Activated T-cell treated with anti-CD3 and anti-CD28 coated beads for 1 hour (primary cell): Measurements from ENCODE around the gene IL4I1.
A peak's percentile ranks its signal among the peaks of the same experiment; 100 is the strongest.

ENCODE experiments used
- DNase-seq: peaks from one replicate; pipeline ENCODE4 v3.0.0-alpha.2; 2020; ENCODE audit warnings: low read depth

Gene IL4I1

DNA sequence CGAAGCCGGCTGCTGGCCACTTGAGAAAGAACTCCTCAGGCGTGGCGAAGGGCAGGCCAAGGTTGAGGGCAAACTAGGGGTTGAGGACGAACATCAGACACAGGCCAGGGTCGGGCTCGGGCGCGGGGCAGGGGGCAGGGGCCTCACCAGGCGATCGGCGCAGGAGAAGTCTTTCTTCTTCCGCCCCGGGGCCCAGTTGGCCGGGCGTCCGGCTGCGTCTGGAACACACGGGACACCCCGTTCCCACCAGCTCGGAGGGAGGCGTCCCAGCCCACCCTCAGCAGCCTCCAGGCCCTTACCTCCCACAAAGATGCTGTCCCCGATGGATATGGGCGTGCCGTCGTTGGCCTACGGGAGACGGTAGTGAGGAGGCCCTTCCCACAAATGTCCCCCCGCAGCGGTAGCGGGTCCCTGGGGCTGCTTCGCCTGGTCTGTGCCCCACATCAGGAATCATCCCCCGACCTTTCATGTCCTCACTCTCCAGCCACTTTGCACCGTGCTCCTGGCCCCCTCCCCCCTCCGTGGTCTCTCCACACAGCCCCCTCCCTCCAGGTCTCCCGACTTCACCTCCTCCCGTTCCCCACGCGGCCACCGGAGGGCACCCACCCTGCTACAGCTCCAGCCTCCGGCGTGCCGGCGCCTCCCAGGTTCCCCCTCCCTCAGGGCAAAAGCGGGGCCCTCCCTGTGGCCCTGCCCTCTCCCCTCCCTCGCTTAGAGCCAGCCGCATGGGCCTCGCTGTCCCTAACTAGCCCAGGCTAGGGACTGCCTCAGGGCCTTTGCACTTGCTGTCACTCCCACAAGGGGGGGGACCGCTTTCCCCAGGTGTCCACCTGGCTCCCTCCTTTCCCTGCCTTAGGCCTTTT lies 34.1 kb downstream of the IL4I1 start:
- DNase-seq: no peak

GRCh38 chr19:49861541-49862378 lies 34.9 kb downstream of the IL4I1 start:
- no peak for DNase-seq

DNA sequence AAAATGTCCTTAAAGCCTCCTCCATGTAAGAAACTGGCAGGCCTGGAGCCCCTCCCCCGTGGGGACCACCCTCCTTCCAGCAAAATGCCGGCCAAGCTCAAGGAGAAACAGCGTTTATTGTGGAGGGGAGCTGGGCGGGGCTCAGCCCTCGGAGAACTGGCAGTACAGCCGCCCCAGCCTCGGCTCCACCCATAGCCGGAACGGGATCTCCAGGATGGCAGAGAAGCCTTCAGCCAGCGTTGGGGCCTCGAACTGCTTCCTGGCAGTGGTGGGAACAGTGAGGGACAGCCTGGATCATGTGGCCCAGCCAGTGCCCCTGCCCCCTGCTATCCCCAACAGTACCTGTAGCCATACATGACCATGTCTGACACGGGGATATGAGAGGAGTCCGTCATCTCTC lies 35.6 kb downstream of the IL4I1 start:
- DNase-seq: no peak

GRCh38 chr19:49860336-49861102 lies 36.2 kb downstream of the IL4I1 start:
- DNase-seq: no peak

DNA sequence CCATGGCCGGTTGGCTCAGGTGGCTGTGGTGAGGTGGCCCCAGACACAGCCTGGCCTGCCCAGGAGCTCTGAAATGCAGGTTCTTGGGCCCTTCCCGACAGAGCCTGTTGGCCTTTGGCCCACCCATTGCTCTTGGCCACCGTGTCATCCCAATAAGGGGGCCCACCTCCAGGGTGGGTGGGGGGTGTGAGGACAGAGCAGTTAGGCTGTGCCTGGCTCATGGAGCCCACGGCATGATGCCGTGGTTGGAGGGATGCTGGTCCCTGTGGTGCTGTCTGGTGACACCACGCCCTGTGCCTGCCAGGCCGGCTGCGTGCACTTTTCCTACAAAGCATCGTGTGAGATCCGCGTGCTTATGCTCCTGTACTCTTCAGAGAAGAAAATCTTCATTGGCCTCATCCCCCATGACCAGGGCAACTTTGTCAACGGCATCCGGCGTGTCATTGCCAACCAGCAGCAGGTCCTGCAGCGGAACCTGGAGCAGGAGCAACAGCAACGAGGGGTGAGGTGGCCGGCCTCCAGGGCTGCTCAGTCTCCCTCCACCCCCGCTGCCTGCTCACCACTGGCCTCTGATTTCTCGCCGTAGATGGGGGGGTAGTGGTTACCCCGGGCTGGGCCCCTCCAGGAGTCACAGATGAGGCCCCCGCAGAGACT lies 36.9 kb downstream of the IL4I1 start:
- DNase-seq: no peak

DNA sequence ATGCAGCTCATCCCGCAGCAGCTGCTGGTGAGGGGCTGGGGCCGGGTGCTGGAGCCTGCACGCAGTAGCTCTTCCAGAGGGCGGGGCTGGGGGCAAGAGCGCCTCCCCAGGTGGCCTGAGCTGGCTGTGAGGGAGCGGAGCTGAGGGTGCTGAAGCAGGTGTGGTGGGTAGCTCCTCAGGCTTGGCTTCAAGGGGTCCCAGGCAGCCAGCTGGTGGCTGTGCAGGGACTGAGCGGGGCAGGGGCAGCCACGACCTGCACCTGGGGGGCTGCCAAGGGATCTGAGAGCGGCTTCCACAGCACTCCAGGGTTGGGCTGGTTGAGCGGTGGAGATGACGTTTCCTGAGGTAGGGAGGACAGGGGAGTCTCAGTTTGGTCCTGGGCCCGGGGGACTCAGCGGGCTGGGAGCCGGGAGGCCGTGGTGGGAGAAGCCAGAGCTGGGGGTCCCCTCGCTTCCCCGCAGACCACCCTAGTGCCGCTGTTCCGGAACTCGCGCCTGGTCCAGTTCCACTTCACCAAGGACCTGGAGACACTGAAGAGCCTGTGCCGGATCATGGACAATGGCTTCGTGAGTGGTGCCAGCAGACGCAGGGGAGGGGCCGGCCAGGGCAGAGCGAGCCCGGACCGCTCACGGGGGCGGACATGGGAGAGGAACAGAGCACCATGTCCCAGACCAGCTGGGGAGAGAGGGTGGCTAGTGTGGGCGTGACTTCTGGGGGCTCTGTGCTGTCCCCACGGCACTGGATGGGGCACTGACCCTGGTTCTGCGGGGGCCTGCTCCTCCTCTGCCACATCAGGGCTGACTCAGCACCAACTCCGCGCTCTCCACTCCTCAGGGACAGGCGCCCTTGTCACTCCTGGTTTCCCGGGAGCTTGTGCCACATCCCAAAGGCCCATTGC lies 38.4 kb downstream of the IL4I1 start:
- DNase-seq: no peak

DNA sequence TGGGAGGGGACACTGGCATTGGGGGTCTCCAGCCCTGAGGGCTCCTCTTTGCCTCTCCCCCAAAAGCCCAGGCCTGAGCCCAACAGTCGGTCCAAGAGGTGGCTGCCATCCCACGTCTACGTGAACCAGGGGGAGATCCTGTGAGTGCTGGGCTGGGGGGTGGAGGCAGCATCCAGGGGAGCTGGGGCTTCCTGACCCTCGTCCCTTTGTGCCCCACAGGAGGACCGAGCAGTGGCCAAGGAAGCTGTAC lies 38.9 kb downstream of the IL4I1 start:
- no peak for DNase-seq

- DNase-seq: no peak
Measured at GRCh38 chr19:49857061-49857837, 39.4 kb downstream of the IL4I1 start.

- no peak for DNase-seq
Measured at GRCh38 chr19:49856574-49857021, 40.1 kb downstream of the IL4I1 start.

GRCh38 chr19:49855676-49856573 lies 40.8 kb downstream of the IL4I1 start:
- DNase-seq: no peak

DNA sequence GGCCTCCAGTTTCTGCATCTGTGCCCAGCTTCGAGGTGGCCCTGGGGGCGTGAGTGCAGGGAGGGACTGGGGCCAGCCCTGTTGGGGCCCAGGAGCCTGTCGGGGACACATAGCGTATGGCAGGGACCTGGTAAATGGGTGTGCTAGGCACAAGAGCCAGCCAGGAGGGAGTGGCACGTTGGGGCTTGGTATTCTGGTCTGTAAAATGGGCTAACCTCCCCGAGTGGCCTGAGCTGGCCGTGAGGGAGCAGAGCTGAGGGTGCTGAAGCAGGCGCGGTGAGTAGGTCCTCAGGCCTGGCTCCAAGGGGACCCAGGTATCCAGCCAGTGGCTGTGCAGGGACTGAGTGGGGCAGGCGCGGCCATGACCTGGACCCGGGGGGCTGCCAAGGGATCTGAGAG lies 41.4 kb downstream of the IL4I1 start:
- DNase-seq: no peak

GRCh38 chr19:49854378-49855263 lies 42.1 kb downstream of the IL4I1 start:
- DNase-seq: no peak

DNA sequence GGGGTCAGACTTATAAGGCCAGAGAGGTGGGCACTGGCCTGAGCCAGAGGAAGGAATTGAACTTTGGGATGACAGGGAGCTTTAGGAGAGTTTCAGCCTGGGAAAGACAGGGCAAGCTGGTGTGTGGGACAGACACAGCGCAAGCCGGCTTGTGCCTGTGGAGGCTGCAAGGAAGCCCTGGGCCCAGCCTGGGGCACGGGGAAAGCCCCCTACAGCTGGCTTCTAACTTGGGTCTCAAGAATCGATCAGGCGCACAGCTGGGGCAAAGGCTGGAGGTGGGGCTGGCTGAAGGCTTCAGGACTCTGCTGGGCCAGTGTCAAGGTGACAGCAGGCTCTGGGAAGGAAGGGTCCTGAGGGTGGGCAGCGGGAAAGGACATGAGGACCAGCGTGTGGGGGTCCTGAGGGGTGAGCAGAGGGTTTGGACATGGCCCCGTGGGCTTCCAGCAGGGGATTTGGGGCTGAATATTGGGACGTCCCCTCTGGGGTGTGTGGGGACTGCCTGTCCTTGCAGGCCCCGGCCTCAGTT lies 42.8 kb downstream of the IL4I1 start:
- DNase-seq: no peak

DNA sequence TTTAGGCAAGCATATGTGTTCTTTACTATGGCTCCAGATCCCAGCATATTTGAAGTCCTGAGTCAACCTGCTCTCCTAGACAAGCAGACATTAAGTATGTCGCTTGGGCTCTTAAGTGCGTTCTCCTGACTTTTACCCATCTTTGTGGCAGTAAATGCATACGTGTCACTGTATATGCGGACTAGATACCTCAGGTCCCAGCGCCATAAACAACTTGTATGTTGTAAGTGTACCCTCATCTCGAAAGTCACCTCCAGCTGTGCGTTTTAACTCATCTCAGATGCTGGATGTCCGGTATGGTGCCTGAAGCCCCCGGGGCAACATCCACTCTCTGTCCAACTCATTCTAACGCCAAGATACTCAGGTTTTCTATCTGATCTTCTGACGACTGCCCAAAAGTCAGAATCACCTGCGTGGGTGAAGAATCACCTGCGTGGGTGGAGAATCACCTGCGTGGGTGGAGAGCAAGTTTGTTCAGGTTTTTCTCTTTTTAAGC lies 44.0 kb downstream of the IL4I1 start:
- no peak for DNase-seq

DNA sequence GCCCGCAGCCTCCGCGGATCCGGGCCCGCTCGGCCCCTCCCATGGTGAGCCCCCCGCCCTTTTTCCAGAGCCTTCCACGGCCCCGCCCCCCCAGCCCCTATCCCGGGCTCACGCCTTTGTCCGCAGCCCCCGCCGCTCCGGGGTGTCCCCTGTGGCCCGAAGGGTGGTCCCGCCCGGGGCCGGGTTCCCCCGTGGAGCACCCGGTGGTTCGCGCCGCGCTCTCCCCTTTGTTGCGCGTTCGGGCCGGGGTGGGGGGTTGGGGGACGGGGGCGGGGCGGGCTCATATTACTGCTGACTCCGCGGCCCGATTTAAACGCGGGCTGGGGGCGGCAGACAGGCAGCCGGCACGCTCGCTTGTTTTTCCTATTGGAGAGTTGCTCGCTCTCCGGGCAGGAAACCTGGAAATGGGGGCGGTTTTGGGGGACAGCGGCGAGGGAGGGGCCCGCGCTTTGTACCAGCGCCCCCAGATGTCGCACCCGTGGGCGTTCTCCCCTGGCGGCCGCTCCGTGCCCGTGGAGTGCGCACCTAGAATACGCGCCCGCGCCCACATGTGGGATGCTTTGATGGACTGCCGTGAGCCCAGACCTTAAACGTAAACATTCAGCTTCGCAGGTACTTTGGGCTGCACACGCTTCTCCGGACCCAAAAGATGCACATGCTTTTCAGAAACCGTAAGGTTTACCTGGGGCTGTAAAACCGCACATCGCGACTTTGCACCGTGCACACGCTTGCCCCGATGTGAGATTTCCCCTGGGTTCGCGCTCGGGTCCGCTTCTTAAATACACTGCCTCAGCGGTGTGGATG lies 45.0 kb downstream of the IL4I1 start:
- peak; percentile 24 for DNase-seq

GRCh38 chr19:49850487-49851342 lies 46.0 kb downstream of the IL4I1 start, which contains the start of gene PTOV1:
Gene PTOV1, plus strand, starts transcription at chr19:49851159.
- peak; percentile 83 for DNase-seq
